HL-60 (cell line): ENCODE results near the gene MRPL1.

Experiments used
- DNase-seq, 2 experiments: peaks; one replicate each; pipeline ENCODE4 v3.0.0-alpha.2; 2010 to 2020; ENCODE audit warnings: low read depth in 1 of 2, low spot score in 1 of 2
- H3K27ac ChIP-seq: fragments of 250-450 bp; sonication (Bioruptor Pico); replicated peaks from 2 replicates; pipeline ENCODE4 v1.5.1; 2020; ENCODE audit warnings: mild to moderate bottlenecking, moderate library complexity
- H3K27me3 ChIP-seq: fragments of 250-450 bp; sonication (Bioruptor Pico); 2 replicates; pipeline ENCODE4 v1.5.1; 2021; ENCODE audit warnings: mild to moderate bottlenecking, moderate library complexity; ENCODE audit not compliant: insufficient read depth, poor library complexity, severe bottlenecking
- H3K4me3 ChIP-seq: replicated peaks from 2 replicates; pipeline ENCODE4 v1.5.1; 2011; ENCODE audit warnings: mild to moderate bottlenecking, control low read depth, low read length; ENCODE audit not compliant: insufficient read depth
- CTCF ChIP-seq: IDR thresholded peaks from one replicate; pipeline ENCODE4 v1.5.1; 2011; ENCODE audit warnings: low read length, control low read depth, inconsistent platforms; ENCODE audit not compliant: insufficient read depth
- GABPA ChIP-seq: IDR thresholded peaks from 2 replicates; pipeline ENCODE4 v1.6.1; 2012; ENCODE audit warnings: low read depth
- POLR2AphosphoS5 ChIP-seq: IDR thresholded peaks from 2 replicates; pipeline ENCODE4 v1.6.1; 2012; ENCODE audit warnings: low read depth
- REST ChIP-seq: IDR thresholded peaks from 2 replicates; pipeline ENCODE4 v1.6.1; 2012; ENCODE audit warnings: low read depth; ENCODE audit not compliant: insufficient replicate concordance
- SPI1 ChIP-seq: IDR thresholded peaks from 2 replicates; pipeline ENCODE4 v1.6.1; 2012; ENCODE audit warnings: low read depth, mild to moderate bottlenecking, borderline replicate concordance

The MRPL1 gene

GRCh38 chr4:77917601-77918000, 55.0 kb downstream of the MRPL1 start:
- Histone ChIP-seq H3K4me3 (no peak overlapping the region), H3K27ac (no peak overlapping the region), H3K27me3 (no peaks in the 10 kb centered on the region)
- TF ChIP-seq POLR2AphosphoS5 (no peak), GABPA (no peak), SPI1 (no peak), REST (no peak), CTCF (no peak)
- DNase-seq: no peak

GRCh38 chr4:77920371-77920770, 57.7 kb downstream of the MRPL1 start:
- H3K4me3 ChIP-seq: no peak overlapping the region

GRCh38 chr4:77921701-77922100, 59.1 kb downstream of the MRPL1 start:
- Histone ChIP-seq H3K27me3 (no peaks in the 10 kb centered on the region), H3K27ac (no peak overlapping the region), H3K4me3 (no peak overlapping the region)
- no peak for DNase-seq
- TF ChIP-seq POLR2AphosphoS5 (no peak), GABPA (no peak), CTCF (no peak), SPI1 (no peak), REST (no peak)

More at GRCh38 chr4:77920371-77920770, 57.7 kb downstream of the MRPL1 start:
- Histone ChIP-seq H3K27ac (no peak overlapping the region), H3K27me3 (no peaks in the 10 kb centered on the region)
- DNase-seq: no peak
- TF ChIP-seq CTCF: no peak
- no peak for TF ChIP-seq POLR2AphosphoS5
- TF ChIP-seq SPI1: no peak
